ENCODE data around the gene NUDT22.

GRCh38 chr11:64180891-64181290 lies 45.2 kb upstream of the NUDT22 start:
- TF ChIP-seq CTCF (IDR thresholded peaks at IDR 0.05; ENCODE audit: low read depth, low read length) (no peak), EZH2phosphoT487 (IDR thresholded peaks at IDR 0.05; ENCODE audit: low read depth) (no peak)

All from OCI-LY3 (cell line).